Germinal center (tissue), 1 donor: ENCODE results near the gene HMGCS1.
"Not testable (repeated sequence)": the region's sequence is repeated elsewhere in the genome, so short reads cannot be mapped to it uniquely, and the experiment has no call there.

Experiments
- DNase-seq: peaks from one replicate; pipeline ENCODE4 v3.0.0; 2012; ENCODE audit warnings: mixed read lengths, low spot score

HMGCS1 gene

DNA sequence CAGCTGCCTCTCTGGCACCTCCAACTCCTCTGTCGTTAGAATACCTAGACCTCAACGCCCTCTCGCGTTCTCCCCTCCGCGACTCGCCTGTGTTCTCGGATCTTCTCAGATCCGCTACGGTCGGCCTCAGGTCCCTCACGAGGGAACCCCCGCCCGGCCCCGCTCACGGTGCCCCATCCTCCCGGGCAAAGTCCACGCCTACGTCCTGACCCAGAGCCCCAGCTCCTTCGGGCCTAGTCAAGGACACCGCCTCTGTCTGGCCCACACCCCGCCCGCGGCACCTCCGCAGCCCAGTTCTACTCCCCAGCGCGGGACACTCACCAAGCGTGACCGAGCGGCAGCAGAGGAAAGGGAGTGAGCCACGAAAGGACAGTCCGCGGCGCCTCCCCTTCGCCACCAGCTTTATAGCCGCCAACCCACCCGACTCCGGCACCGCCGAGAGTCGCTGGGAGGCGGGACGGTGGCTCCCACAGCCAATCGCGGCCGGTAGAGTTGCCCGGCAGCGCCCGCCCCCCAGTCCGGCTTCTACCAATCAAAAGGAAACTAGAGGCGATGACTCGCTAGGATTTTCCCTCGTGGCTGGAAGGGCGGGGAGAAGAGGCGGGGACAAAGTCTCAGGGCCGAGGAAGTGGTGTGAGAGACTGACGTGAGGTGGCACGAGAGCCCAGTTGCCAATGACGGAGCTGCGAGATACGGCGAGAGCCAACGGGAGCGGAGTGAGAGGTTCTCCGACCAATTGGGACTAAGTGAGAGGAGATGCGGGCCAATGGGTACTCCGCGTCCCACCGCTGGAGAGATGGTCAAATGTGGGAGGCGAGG is at the start of gene HMGCS1:
Gene HMGCS1 (minus strand): TSS at position 378 of the 819 bp plus-strand sequence. CDS start 14,447 bp downstream, outside the sequence.
- peak; percentile 99 for DNase-seq

DNA sequence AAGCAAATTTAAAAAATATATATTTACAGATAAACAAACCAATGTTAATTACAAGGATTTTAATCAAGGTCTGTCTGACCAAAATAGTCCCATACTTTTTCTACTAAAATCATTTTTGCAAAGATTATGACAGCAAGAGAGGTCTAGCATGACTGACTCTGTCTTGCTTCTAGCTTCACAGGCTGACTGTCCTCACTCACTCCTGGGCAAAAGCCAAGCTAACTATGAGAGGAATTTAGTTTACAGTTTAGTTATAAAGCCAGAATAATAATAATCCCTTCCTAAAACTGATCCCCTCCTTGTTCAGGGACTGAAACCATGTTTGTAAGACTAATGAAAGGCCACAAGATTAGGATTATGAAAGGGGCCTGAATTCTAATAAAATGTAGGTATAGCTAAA is 45.5 kb upstream of the HMGCS1 start:
- DNase-seq = no peak

DNA sequence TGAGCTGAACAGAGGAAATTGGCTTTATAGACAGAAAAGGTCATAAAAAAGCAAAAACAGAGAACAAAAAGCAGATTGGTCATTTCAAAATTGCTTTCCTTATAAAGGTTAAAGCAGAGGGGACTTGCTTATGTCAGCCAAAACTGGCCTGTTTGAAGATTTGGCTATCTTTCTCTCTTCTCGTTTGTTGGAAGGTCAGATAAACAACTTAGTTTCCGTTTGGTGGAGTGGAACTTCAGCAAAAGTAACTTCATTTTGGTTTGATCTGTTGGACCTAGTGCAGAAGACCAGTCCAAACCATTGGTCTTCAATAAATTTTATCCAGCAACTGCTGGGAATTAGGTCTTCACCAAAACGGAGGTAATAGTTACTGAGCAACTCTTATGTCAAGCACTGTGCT is 45.1 kb upstream of the HMGCS1 start:
- DNase-seq = no peak

DNA sequence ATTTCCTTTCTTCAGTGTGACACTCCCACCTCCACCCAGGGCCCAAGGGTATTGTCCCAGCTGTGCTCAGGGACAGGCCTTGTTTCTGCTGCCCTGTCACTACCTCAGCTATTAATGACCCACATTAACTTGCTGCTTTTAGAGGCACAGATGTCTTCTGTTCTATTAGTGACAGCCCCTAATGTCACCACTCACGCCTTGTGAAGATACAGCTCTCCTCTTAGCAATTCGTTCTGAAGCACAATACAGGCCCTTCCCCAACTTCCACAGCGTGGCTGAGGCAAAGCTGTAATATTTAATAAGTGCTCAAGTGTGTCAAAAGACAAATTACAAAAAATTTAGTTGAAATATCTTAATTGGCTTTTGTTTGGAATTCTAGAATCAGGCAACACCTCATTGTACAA is 44.7 kb upstream of the HMGCS1 start:
- no peak for DNase-seq

DNA sequence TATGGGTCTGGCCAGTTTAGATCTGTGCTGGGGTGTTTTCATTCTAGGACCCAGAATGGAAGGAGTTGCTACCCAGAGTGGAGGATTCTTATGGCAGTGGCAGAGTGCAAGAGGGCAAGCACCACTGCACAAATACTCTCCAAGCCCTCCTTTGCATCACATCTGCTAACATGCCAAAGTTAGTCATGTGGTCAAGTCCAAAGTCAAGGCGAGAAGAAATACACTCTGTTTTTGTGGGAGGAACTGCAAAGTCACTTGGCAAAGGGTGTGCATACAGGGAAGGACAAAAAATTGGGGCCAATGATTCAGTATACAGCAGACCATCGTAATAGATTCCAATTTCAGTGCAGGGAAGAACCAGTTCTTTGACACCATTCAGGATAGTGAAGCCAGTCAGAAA is 43.9 kb upstream of the HMGCS1 start:
- DNase-seq = no peak

DNA sequence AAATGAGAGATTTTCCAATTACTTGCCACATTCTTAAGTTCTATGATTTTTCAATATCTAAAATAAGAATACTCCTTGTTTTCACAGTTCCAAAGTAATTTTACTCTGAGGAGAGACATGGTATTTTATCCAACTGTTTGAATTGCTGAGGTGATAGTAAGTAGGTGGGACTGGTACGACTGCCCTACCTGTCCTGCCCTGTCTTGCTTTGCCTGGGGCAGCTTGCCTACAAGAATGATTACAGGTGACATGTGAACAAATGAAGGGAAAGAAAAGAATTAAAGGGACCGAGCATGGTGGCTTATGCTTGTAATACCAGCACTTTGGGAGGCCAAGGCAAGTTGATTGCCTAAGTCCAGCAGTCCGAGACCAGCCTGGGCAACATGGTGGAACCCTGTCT is 41.6 kb upstream of the HMGCS1 start:
- DNase-seq = no peak

DNA sequence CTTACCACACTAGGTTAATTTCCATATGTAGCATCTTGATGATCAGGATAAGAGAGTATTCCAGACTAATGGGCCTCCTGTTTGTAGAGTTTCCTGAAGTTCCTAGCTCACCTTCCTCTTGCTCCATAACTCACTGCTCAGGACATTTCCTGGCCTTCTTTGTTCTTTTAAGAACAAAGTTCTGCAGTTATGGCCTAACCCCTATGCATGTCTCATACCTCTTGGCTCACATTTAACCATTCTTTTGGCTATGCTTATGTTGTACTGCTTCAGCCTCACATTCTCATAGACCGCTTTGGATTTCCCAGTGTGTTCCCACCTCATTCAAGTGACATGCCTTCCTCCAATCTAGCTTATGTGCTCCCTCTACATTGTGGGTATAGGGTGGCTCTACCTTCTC is 40.5 kb upstream of the HMGCS1 start:
- DNase-seq = no peak

DNA sequence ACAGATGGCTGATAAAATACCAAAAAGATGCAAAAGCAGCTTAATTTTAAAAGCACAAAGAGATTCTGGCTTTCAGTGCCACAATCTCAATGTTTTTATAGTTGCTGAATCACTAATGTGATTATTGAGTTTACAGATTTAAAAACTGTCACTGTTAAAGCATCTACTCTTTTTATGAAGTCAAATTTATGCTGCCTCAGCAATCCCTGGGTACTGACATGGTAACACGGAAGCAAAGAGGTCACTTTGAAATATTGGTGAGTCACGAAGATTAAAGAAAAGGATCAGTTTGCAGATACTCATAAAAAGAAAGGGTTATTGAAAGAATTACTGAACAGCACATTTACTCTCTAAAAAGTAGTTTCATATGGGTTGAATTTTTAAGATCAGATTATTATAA is 39.7 kb upstream of the HMGCS1 start:
- no peak for DNase-seq

DNA sequence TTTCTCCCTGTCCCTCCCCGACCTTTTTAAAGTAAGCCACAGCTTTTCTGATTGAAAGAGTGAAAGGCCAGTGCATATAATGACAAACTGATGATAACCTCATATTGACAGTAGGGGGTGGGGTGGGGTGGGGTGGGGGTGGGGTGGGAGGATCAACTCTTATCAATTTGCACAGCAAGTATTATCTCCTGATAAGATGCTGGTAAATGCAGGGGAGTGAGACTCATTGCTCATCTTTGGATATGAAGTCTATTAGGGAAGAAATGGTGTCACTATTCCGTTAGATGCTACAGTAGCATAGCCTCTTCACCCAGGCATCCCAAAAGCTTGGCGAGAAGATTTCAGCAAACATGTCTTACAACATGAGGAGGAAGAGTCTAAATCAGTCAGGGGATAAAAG is 38.9 kb upstream of the HMGCS1 start:
- DNase-seq = no peak

DNA sequence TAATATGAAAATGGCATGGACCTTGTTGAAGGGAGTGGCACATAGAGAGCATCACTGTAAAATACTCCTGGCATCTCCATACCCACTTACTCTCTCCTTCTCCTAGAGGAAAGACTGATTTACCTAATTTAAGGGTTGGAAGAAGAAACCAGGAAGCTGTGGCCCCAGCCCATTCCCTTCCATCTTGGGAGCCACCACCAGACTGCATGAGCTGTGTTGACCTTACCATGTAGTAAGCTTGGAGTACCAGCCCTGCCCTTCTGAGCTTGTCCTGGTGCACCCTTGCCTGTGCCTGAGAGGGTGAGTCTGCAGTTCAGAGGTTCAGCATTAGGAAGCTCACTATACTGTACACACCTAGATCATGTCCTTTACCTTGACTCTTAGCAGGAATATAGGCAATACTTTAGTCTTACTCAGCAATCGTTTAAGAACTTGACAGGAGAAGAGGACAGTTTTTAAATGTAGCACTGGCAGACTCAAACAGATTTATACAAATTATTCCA is 35.7 kb upstream of the HMGCS1 start:
- DNase-seq = no peak

DNA sequence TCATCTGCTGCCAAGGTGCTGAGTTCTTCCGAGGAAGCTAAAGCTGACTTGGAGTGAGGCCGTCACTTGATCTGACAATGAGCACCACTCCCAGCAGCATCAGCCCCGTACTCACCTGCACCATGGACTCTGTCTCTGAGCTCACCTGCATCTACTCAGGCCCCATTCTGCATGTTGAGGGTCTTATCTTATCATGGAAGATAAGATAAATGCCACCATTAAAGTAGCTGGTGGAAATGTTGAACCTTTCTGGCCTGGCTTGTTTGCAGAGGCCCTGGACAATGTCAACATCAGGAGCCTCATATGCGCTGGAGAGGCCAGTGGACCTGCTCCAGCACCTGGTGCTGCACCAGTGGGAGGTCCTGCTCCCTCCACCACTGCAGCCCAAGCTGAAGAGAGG is 35.0 kb upstream of the HMGCS1 start:
- DNase-seq = no peak

DNA sequence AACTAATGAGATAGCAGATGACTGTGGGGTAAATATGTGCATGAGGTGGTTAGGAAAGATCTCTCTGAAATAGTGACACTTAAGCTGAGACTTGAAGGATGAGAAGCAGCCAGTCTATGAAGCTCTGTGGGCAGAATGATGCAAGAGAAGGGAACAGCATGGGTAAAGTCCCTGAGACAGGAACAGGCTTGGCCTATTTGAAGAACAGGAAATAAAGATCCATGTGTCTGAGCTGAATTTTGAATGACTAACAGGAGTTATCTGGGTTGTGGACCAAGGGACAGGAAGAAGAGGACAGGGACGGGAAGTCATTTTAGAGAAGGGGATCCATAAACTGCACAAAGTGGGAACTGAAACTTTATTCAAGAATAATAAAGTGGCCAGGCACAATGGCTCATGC is 25.6 kb upstream of the HMGCS1 start:
- no peak for DNase-seq

DNA sequence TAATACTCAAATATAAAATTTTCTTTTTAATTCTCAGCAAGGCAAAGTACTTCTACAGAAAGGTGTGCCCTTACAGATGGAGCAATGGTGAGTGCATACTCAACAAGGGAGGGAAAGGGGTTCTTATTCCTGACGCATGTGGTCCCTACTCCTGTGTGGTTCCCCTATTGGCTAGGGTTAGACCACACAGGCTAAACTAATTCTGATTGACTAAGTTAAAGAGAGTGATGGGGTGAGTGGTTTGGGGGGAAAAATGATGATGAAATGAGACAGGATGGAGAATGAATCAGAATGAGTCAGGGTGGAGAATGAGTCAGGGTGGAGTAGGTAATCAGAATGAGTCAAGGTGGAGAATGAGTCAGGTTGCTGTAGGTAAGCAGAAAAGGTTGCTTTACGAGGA is 22.9 kb upstream of the HMGCS1 start:
- DNase-seq = no peak

DNA sequence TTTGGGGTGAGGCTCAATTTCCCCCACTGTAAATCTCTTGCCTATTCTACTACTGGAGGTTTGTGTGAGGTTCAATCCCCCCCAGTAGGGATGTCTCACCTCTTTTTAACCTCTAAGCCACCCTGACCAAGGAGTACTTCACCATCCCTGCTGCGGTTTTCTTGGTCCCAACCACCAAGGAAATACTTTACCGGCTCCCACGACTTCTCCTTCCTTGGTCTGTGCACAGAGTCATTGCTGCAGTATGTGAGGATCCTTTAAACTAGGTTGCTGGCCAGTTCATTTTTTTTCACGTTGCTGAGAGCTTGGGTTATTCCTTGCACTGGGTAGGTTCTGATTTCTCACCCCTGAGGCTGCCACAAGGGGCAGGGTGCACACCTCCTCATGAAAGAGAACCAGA is 22.5 kb upstream of the HMGCS1 start:
- DNase-seq = no peak

DNA sequence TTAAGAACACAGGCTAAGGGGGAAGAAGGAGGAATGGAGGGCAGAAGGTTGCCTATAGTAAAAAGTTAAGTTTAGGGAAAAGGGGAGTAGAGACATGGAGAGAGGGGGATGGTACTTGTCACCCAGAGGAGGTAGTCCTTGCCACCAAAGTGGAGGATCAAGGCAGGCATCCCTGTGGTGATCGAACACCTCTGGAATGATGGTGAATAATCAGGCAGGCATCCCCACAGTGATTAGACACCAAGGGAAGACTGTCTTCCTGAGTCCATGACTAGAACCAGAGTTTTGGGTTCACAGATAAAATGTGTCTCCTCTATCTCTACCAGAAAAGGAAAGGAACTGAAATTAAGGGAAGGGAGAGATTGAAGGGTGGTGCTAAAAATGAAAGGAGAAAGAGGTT is 19.2 kb upstream of the HMGCS1 start:
- DNase-seq = no peak

DNA sequence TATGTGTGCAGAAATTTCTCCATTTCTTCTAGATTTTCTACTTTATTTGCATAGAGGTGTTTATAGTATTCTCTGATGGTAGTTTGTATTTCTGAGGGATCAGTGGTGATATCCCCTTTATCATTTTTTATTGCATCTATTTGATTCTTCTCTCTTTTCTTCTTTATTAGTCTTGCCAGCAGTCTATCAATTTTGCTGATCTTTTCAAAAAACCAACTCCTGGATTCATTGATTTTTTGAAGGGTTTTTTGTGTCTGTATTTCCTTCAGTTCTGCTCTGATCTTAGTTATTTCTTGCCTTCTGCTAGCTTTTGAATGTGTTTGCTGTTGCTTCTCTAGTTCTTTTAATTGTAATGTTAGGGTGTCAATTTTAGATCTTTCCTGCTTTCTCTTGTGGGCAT is 12.4 kb upstream of the HMGCS1 start:
- DNase-seq = not testable (repeated sequence)

DNA sequence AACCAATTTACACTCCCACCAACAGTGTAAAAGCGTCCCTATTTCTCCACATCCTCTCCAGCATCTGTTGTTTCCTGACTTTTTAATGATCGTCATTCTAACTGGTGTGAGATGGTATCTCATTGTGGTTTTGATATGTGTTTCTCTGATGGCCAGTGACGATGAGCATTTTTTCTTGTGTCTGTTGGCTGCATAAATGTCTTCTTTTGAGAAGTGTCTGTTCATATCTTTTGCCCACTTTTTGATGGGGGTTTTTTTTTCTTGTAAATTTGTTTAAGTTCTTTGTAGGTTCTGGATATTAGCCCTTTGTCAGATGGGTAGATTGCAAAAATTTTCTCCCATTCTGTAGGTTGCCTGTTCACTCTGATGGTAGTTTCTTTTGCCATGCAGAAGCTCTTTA is 10.3 kb upstream of the HMGCS1 start:
- not testable (repeated sequence) for DNase-seq

DNA sequence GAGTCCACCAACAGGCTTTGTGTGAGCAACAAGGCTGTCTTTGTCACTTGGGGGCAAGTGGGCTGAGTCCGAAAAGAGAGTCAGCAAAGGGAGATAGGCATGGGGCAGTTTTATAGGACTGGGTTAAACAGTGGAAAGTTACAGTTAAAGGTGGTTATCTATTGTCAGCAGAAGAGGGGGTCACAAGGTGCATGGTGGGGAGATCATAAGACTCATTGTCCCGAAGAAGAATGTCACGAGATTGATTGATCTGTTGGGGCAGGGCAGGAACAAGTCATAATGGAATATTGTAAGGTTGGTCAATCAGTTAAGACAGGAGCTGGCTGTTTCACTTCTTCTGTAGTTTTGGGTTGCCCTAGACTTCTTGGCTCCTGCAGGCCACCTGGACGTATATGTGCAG is 7.6 kb upstream of the HMGCS1 start:
- DNase-seq = no peak

DNA sequence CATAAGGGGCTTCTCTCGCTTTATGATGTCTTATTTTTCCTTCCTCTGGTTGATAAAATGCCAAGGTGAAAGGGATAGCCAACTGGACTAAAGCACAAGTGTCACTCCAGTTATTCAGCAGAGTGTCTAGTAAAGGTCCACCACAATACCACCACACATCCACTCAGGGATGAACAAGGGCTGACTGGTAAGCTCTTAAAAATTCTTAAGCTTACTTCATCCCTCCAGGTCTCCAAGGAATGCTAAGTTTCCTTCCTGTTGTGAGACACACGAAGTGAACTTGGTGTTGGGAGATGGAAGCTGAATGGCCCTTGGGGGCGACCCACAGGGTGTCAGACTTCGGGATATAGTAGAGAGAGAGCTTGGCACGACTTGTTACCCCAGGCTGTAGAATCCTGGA is 3.2 kb upstream of the HMGCS1 start:
- DNase-seq = no peak

DNA sequence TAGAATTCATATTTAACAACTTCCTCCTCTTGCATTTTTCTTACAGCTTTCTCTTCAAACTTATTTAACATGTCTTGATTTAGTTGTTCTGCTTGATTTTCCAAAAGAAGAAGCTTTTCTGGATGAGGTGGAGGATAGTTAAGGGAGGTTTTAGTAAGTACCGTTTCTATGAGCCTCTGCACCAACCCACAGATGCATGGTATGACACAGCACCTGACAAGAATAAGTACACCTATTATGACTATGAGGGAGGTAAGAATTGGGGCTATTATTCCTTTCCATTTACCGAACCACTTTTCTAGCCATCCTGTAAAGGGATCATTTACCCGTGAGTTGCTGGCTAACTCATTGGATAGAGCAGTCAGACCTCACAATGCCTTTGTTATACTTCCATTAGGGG is 2.5 kb upstream of the HMGCS1 start:
- DNase-seq = no peak

DNA sequence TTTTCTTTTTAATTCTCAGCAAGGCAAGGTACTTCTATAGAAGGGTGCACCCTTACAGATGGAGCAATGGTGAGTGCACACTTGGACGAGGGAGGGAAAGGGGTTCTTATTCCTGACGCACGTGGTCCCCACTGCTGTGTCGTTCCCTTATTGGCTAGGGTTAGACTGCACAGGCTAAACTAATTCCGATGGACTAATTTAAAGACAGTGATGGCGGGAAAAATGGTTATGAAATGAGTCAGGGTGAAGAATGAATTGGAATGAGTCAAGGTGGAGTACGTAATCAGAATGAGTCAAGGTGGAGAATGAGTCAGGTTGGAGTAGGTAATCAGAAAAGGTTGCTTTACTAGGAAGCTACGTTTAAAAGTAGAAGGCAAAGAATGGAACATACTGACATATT is 2.1 kb upstream of the HMGCS1 start:
- no peak for DNase-seq

DNA sequence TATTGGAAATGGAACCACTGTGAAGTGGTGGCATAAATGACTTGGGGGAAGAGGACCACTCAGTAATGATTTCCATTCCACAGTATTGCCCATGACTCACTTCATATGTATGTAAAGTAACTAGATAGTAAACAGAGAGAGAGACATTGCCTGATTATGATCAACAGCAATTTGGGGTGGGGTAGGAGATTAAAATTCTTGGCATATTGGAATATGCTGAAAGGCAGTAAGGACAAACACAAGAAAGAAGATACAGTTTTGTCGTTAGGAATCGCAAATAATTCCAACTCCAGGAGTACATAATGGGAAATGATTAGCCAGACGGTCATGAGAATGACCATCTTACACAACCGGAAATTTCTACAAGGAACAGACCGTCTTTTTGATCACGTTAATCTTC is 1.5 kb upstream of the HMGCS1 start:
- DNase-seq = no peak

DNA sequence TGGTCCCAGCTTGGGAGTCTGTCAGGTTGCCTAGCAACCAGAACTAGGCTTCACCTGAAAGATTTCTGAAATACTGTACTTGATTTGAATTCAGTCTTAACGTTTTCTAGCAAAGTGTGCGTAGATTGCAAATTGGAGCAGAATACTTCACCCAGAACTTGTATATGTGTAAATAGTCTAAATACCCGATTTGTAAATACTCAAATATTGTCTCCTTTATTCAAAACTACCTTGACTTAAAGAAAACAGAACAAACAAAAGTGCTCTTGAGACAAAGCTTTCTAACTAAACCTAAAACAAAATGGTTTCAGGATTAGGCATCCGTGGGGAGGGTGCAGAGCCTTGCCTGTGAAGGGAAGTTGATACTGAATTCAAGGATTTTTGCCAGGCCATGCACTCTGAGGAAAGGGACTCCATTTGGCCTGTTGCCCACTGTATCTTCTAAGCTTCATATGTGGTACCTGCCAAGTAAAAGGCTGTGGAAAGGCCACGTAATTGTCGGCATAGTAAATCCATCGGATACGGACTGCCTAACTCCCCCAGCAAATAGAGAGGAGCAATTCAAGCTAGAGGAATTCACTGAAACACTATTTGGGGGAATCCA is 744 bp upstream of the HMGCS1 start:
- DNase-seq = no peak

DNA sequence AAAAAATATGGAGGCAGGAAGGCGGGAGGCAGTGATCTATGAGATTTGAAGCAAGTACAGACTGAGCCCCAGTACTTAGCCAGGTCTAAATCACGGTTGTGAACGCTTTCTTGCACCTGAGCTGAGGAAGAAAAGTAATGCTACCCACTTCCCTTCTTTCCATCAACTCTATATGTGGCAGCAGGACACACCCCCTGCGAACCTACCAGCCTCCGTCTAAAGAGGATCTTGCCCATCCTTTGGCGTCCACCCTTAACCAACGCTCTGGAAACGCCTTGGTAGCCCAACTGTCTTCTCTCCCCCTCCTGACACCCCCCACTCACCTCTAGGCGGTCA is 545 bp downstream of the HMGCS1 start:
- peak; percentile 54 for DNase-seq
